ENCODE measurements around the gene PBRM1. TPM values are rescaled to one million over a fixed set of nuclear protein-coding genes. Genes with fewer than 3 reads are reported as not detected.

The PBRM1 gene
- total and polyA plus RNA-seq, 4 donors = 6.9 to 73.8 (median 36.4) TPM

- H3K27me3 ChIP-seq (ENCODE audit: control insufficient read depth in 1 of 2, insufficient read depth in 2 of 2, low read length in 1 of 2) = no peaks in the 10 kb centered on the region
- peaks cover 2 to 3% of the 10 kb centered on the region in 2 donors for H3K36me3 ChIP-seq (ENCODE audit: control insufficient read depth in 1 of 2, insufficient read depth in 2 of 2, low read length in 1 of 2)
- no peaks in the 10 kb centered on the region for H3K4me1 ChIP-seq (ENCODE audit: control insufficient read depth in 1 of 2, insufficient read depth in 2 of 2, low read length in 2 of 2)
- H3K27ac ChIP-seq (ENCODE audit: low read depth in 1 of 2, low read length in 2 of 2) = no peak overlapping the region
- DNase-seq = no peak
- intact Hi-C loops (cut with DNase I) = no loop called here
- no peak overlapping the region for H3K4me3 ChIP-seq (ENCODE audit: low read length in 2 of 2)
- no peaks in the 10 kb centered on the region for H3K9me3 ChIP-seq (ENCODE audit: control insufficient read depth, low read length)
- ATAC-seq (ENCODE audit: low FRiP score) = no peak
- WGBS, 2 donors = 22 to 32% methylated on average over 1 of the region's 1 CpG
Measured at GRCh38 chr3:52593103-52593502, 92.6 kb downstream of the PBRM1 start.

GRCh38 chr3:52574056-52574965 is 111.4 kb downstream of the PBRM1 start:
- H3K36me3 ChIP-seq (ENCODE audit: control insufficient read depth in 1 of 2, insufficient read depth in 2 of 2, low read length in 1 of 2) = peaks cover 3 to 9% of the 10 kb centered on the region in 2 donors
- WGBS, 2 donors = 90 to 91% methylated on average over 6 of the region's 6 CpGs
- no peak for ATAC-seq (ENCODE audit: low FRiP score)

GRCh38 chr3:52572221-52572620 is 113.5 kb downstream of the PBRM1 start:
- WGBS, 2 donors = 52 to 61% methylated on average over 6 of the region's 6 CpGs
- Histone ChIP-seq H3K36me3 (ENCODE audit: control insufficient read depth in 1 of 2, insufficient read depth in 2 of 2, low read length in 1 of 2) (peaks cover 0 to 7% of the 10 kb centered on the region in 2 donors), H3K27me3 (ENCODE audit: control insufficient read depth in 1 of 2, insufficient read depth in 2 of 2, low read length in 1 of 2) (no peaks in the 10 kb centered on the region), H3K4me3 (ENCODE audit: low read length in 2 of 2) (no peak overlapping the region), H3K4me1 (ENCODE audit: control insufficient read depth in 1 of 2, insufficient read depth in 2 of 2, low read length in 2 of 2) (no peaks in the 10 kb centered on the region), H3K27ac (ENCODE audit: low read depth in 1 of 2, low read length in 2 of 2) (no peak overlapping the region), H3K9me3 (ENCODE audit: control insufficient read depth, low read length) (no peaks in the 10 kb centered on the region)
- DNase-seq (no peak), ATAC-seq (ENCODE audit: low FRiP score) (no peak)
- intact Hi-C loops (cut with DNase I) = no loop called here

More at GRCh38 chr3:52574056-52574965, 111.4 kb downstream of the PBRM1 start:
- H3K4me1 ChIP-seq (ENCODE audit: control insufficient read depth in 1 of 2, insufficient read depth in 2 of 2, low read length in 2 of 2) = no peaks in the 10 kb centered on the region
- no peaks in the 10 kb centered on the region for H3K27me3 ChIP-seq (ENCODE audit: control insufficient read depth in 1 of 2, insufficient read depth in 2 of 2, low read length in 1 of 2)
- no peak for DNase-seq
- intact Hi-C loops (cut with DNase I) = no loop called here
- no peak overlapping the region for H3K27ac ChIP-seq (ENCODE audit: low read depth in 1 of 2, low read length in 2 of 2)
- no peak overlapping the region for H3K4me3 ChIP-seq (ENCODE audit: low read length in 2 of 2)
- H3K9me3 ChIP-seq (ENCODE audit: control insufficient read depth, low read length) = no peaks in the 10 kb centered on the region

DNA sequence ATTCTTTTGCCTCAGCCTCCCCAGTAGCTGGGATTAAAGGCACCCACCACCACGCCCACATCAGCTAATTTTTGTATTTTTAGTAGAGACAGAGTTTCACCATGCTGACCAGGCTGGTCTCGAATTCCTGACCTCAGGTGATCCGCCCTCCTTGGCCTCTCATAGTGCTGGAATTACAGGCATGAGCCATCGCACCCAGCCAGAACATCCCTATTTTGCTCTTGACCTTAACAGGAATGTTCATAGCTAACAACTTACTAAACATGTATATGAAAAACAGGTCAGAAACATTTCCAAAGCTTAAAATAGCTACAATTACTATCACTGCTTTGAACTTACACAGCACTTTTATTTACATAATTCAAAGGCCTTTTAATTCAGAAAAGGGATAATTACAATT is 115.6 kb downstream of the PBRM1 start:
- Histone ChIP-seq H3K4me3 (ENCODE audit: low read length in 2 of 2) (no peak overlapping the region), H3K27ac (ENCODE audit: low read depth in 1 of 2, low read length in 2 of 2) (no peak overlapping the region), H3K9me3 (ENCODE audit: control insufficient read depth, low read length) (no peaks in the 10 kb centered on the region), H3K36me3 (ENCODE audit: control insufficient read depth in 1 of 2, insufficient read depth in 2 of 2, low read length in 1 of 2) (peaks cover 0 to 7% of the 10 kb centered on the region in 2 donors), H3K4me1 (ENCODE audit: control insufficient read depth in 1 of 2, insufficient read depth in 2 of 2, low read length in 2 of 2) (no peaks in the 10 kb centered on the region), H3K27me3 (ENCODE audit: control insufficient read depth in 1 of 2, insufficient read depth in 2 of 2, low read length in 1 of 2) (no peaks in the 10 kb centered on the region)
- DNase-seq (no peak), ATAC-seq (ENCODE audit: low FRiP score) (no peak)
- intact Hi-C loops (cut with DNase I) = no loop called here
- WGBS, 2 donors = 87% methylated on average over 4 of the region's 4 CpGs

GRCh38 chr3:52568069-52568468 is 117.6 kb downstream of the PBRM1 start:
- no peaks in the 10 kb centered on the region for H3K36me3 ChIP-seq (ENCODE audit: control insufficient read depth in 1 of 2, insufficient read depth in 2 of 2, low read length in 1 of 2)
- WGBS, 2 donors = 96 to 98% methylated on average over 2 of the region's 2 CpGs
- intact Hi-C loops (cut with DNase I) = no loop called here
- no peak overlapping the region for H3K4me3 ChIP-seq (ENCODE audit: low read length in 2 of 2)
- H3K27me3 ChIP-seq (ENCODE audit: control insufficient read depth in 1 of 2, insufficient read depth in 2 of 2, low read length in 1 of 2) = no peaks in the 10 kb centered on the region
- H3K27ac ChIP-seq (ENCODE audit: low read depth in 1 of 2, low read length in 2 of 2) = no peak overlapping the region
- no peaks in the 10 kb centered on the region for H3K9me3 ChIP-seq (ENCODE audit: control insufficient read depth, low read length)
- no peaks in the 10 kb centered on the region for H3K4me1 ChIP-seq (ENCODE audit: control insufficient read depth in 1 of 2, insufficient read depth in 2 of 2, low read length in 2 of 2)
- DNase-seq (no peak), ATAC-seq (ENCODE audit: low FRiP score) (no peak)

GRCh38 chr3:52563984-52564383 is 121.7 kb downstream of the PBRM1 start:
- no peak overlapping the region for H3K4me3 ChIP-seq (ENCODE audit: low read length in 2 of 2)
- DNase-seq (no peak), ATAC-seq (ENCODE audit: low FRiP score) (no peak)
- H3K4me1 ChIP-seq (ENCODE audit: control insufficient read depth in 1 of 2, insufficient read depth in 2 of 2, low read length in 2 of 2) = no peaks in the 10 kb centered on the region
- H3K27ac ChIP-seq (ENCODE audit: low read depth in 1 of 2, low read length in 2 of 2) = no peak overlapping the region
- WGBS, 2 donors = 91 to 94% methylated on average over 2 of the region's 2 CpGs
- H3K27me3 ChIP-seq (ENCODE audit: control insufficient read depth in 1 of 2, insufficient read depth in 2 of 2, low read length in 1 of 2) = no peaks in the 10 kb centered on the region
- peaks cover 0 to 2% of the 10 kb centered on the region in 2 donors for H3K36me3 ChIP-seq (ENCODE audit: control insufficient read depth in 1 of 2, insufficient read depth in 2 of 2, low read length in 1 of 2)
- intact Hi-C loops (cut with DNase I) = no loop called here
- H3K9me3 ChIP-seq (ENCODE audit: control insufficient read depth, low read length) = no peaks in the 10 kb centered on the region

DNA sequence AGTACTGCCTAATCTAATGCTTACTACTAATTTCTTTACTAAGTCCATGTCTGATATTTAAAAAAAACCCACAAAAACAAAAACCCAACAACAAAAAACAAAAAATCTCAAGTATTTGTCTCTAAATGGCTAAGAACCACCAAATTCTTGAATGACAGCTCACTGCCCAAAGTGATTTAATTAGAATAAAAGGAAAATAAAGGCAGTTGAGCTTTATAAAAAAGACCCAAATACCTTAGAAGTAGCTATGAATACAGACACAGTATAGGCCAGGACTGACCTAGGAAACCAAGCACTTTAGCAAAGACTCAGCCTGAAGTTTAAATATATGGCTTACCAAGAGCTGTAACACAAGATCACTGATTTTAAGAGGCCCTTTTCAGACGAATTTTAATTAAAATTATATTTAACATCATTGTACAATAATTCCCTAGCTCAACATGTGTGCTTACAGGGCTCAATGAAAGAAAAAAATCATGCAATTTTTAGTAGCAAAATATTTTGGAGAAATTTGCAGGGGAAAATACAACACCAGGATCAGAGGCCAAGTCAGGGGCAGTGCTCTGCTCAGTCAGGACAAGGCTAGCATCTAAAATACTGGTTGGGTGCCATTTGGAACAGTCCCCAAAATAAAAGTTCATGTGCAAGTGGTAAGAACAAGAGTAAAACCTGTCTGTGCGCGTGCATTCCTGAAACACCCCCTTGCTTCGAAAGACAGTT is 124.5 kb downstream of the PBRM1 start:
- no peak for ATAC-seq (ENCODE audit: low FRiP score)
- Histone ChIP-seq H3K36me3 (ENCODE audit: control insufficient read depth in 1 of 2, insufficient read depth in 2 of 2, low read length in 1 of 2) (peaks cover 0 to 6% of the 10 kb centered on the region in 2 donors), H3K9me3 (ENCODE audit: control insufficient read depth, low read length) (no peaks in the 10 kb centered on the region), H3K27me3 (ENCODE audit: control insufficient read depth in 1 of 2, insufficient read depth in 2 of 2, low read length in 1 of 2) (no peaks in the 10 kb centered on the region), H3K4me3 (ENCODE audit: low read length in 2 of 2) (no peak overlapping the region), H3K27ac (ENCODE audit: low read depth in 1 of 2, low read length in 2 of 2) (no peak overlapping the region), H3K4me1 (ENCODE audit: control insufficient read depth in 1 of 2, insufficient read depth in 2 of 2, low read length in 2 of 2) (no peaks in the 10 kb centered on the region)
- DNase-seq = no peak
- intact Hi-C loops (cut with DNase I) = no loop called here
- 76 to 77% methylated on average over 4 of the region's 4 CpGs for WGBS, 2 donors

DNA sequence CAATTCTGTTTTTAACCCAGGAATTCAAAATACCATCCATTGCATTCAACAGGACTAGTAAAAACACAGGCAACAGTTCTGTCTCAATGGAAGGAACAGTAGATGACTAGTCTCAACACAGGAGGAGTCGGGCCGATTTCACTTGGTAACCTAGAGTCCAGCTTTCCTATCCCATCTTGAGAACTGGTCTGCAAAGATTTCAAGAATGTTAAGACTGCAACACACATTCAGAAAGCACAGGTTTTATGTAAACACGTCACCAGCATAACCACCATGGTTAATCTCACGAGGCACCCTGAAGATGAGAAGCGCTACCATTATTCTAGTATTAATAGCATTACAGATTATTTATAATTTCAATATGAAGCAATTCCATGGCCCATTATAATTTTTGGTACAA is 127.3 kb downstream of the PBRM1 start:
- 91 to 93% methylated on average over 5 of the region's 5 CpGs for WGBS, 2 donors

More for the DNA sequence above, 127.3 kb downstream of the PBRM1 start:
- ATAC-seq (ENCODE audit: low FRiP score) (no peak), DNase-seq (no peak)
- Histone ChIP-seq H3K4me1 (ENCODE audit: control insufficient read depth in 1 of 2, insufficient read depth in 2 of 2, low read length in 2 of 2) (no peaks in the 10 kb centered on the region), H3K27ac (ENCODE audit: low read depth in 1 of 2, low read length in 2 of 2) (no peak overlapping the region), H3K27me3 (ENCODE audit: control insufficient read depth in 1 of 2, insufficient read depth in 2 of 2, low read length in 1 of 2) (no peaks in the 10 kb centered on the region), H3K9me3 (ENCODE audit: control insufficient read depth, low read length) (no peaks in the 10 kb centered on the region), H3K36me3 (ENCODE audit: control insufficient read depth in 1 of 2, insufficient read depth in 2 of 2, low read length in 1 of 2) (peaks cover 0 to 11% of the 10 kb centered on the region in 2 donors), H3K4me3 (ENCODE audit: low read length in 2 of 2) (no peak overlapping the region)
- intact Hi-C loops (cut with DNase I) = no loop called here

All from aorta (tissue), 5 donors.